Urothelium cell line (cell line): ENCODE results near the gene LSS.
A peak's percentile ranks its signal among the peaks of the same experiment; 100 is the strongest.
"Not testable (repeated sequence)": the region's sequence is repeated elsewhere in the genome, so short reads cannot be mapped to it uniquely, and the experiment has no call there.

Source experiments
- DNase-seq: peaks from one replicate; pipeline ENCODE4 v3.0.0; 2011; ENCODE audit warnings: low spot score, mixed read lengths
- FAIRE-seq: peaks from 2 replicates; lab custom pipeline; 2011; peaks lifted over from hg19 to GRCh38; lab: Jason Lieb, UNC

The LSS gene

GRCh38 chr21:46188226-46189212, 40.1 kb downstream of the LSS start:
- FAIRE-seq: no peak
- peak; percentile 68 for DNase-seq

GRCh38 chr21:46187814-46188213, 40.8 kb downstream of the LSS start:
- no peak for DNase-seq
- no peak for FAIRE-seq

- FAIRE-seq: no peak
These were observed 41.3 kb downstream of the LSS start for GRCh38 chr21:46187261-46187660.

GRCh38 chr21:46185716-46186115, 42.9 kb downstream of the LSS start:
- DNase-seq (no peak), FAIRE-seq (no peak)

More at GRCh38 chr21:46187261-46187660, 41.3 kb downstream of the LSS start:
- DNase-seq: no peak

- DNase-seq (peak; percentile 79), FAIRE-seq (peak; percentile 68)
These were observed 43.7 kb downstream of the LSS start for GRCh38 chr21:46184625-46185555.

GRCh38 chr21:46183910-46184624, 44.5 kb downstream of the LSS start, which contains the start of gene SPATC1L:
TSS of gene SPATC1L (minus strand) at chr21:46184459. CDS start at chr21:46182816, 1,643 bp downstream.
- FAIRE-seq: no peak
- peak; percentile 69 for DNase-seq

GRCh38 chr21:46183337-46183909, 45.2 kb downstream of the LSS start:
- DNase-seq, FAIRE-seq: not testable (repeated sequence)

- no peak for DNase-seq
- FAIRE-seq: no peak
These were observed 45.8 kb downstream of the LSS start for GRCh38 chr21:46182548-46183336.

- DNase-seq: no peak
- no peak for FAIRE-seq
These were observed 46.5 kb downstream of the LSS start for GRCh38 chr21:46181953-46182547.

GRCh38 chr21:46181436-46181835, 47.1 kb downstream of the LSS start:
- FAIRE-seq: no peak
- DNase-seq: no peak

- no peak for DNase-seq
- FAIRE-seq: no peak
These were observed 47.7 kb downstream of the LSS start for GRCh38 chr21:46180778-46181391.

- DNase-seq: no peak
- FAIRE-seq: no peak
These were observed 48.4 kb downstream of the LSS start for GRCh38 chr21:46180079-46180722.

GRCh38 chr21:46179708-46180078, 48.9 kb downstream of the LSS start:
- FAIRE-seq: no peak
- no peak for DNase-seq

GRCh38 chr21:46178961-46179360, 49.6 kb downstream of the LSS start:
- no peak for FAIRE-seq
- no peak for DNase-seq

- FAIRE-seq: not testable (repeated sequence)
These were observed 52.0 kb downstream of the LSS start for GRCh38 chr21:46176443-46177129.

GRCh38 chr21:46173573-46173972, 55.0 kb downstream of the LSS start:
- FAIRE-seq: no peak

More at GRCh38 chr21:46176443-46177129, 52.0 kb downstream of the LSS start:
- DNase-seq: not testable (repeated sequence)

GRCh38 chr21:46172863-46173528, 55.6 kb downstream of the LSS start:
- DNase-seq: no peak
- FAIRE-seq: no peak

More at GRCh38 chr21:46173573-46173972, 55.0 kb downstream of the LSS start:
- DNase-seq: no peak
